ENCODE results near the gene SHFL. TPM values are rescaled to one million over a fixed set of nuclear protein-coding genes. Genes with fewer than 3 reads are reported as not detected.

SHFL gene
- total RNA-seq, 1 experiment from 2014 or later, result 11.9 TPM

GRCh38 chr19:10113964-10114650 lies 28.0 kb downstream of the SHFL start:
- intact Hi-C loops (cut with micrococcal nuclease), result loop anchor here (5.0 kb wide), 1 partner anchor 182 kb away; no protein-coding TSS in a partner anchor
- TF ChIP-seq CTCF (IDR thresholded peaks at IDR 0.05; ENCODE audit: unreplicated experiment), result no peak
- no TSS peak for BruUV-seq (replicated peaks)
- Mint-ChIP-seq H3K4me1 (ENCODE audit: insufficient read depth, unreplicated experiment) (peaks cover 10% of the 10 kb centered on the region), H3K36me3 (ENCODE audit: insufficient read depth, unreplicated experiment) (peaks cover 97% of the 10 kb centered on the region), H3K9me3 (ENCODE audit: unreplicated experiment) (no peaks in the 10 kb centered on the region), H3K27ac (ENCODE audit: low read depth, unreplicated experiment) (peak overlapping the region; percentile 25), H3K27me3 (ENCODE audit: insufficient read depth, unreplicated experiment) (no peaks in the 10 kb centered on the region), H3K4me3 (ENCODE audit: unreplicated experiment) (no peak overlapping the region)
- CTCF ChIA-PET, result interaction anchor here (0.6 to 0.8 kb wide), 2 partner anchors 14 to 268 kb away, joined by 3 read pairs; no protein-coding TSS in a partner anchor
- no peak for DNase-seq (ENCODE audit: unreplicated experiment)
- POLR2A ChIA-PET, result interaction anchor here (1.4 to 2.9 kb wide), 5 partner anchors 7 to 137 kb away, joined by 5 to 24 read pairs (median 7); partner anchors contain the start of genes ANGPTL6, MRPL4 and PPAN

- CTCF ChIA-PET, result interaction anchor here (0.6 to 0.8 kb wide), 2 partner anchors 15 to 267 kb away, joined by 3 read pairs; no protein-coding TSS in a partner anchor
- Mint-ChIP-seq H3K27me3 (ENCODE audit: insufficient read depth, unreplicated experiment) (no peaks in the 10 kb centered on the region), H3K27ac (ENCODE audit: low read depth, unreplicated experiment) (peak overlapping the region; percentile 25), H3K4me3 (ENCODE audit: unreplicated experiment) (no peak overlapping the region), H3K9me3 (ENCODE audit: unreplicated experiment) (no peaks in the 10 kb centered on the region), H3K36me3 (ENCODE audit: insufficient read depth, unreplicated experiment) (peaks cover 90% of the 10 kb centered on the region), H3K4me1 (ENCODE audit: insufficient read depth, unreplicated experiment) (peaks cover 10% of the 10 kb centered on the region)
- POLR2A ChIA-PET, result interaction anchor here (1.3 to 2.9 kb wide), 6 partner anchors 8 to 137 kb away, joined by 3 to 24 read pairs (median 7); partner anchors contain the start of genes ANGPTL6, MRPL4 and PPAN
- peak; percentile 42 for DNase-seq (ENCODE audit: unreplicated experiment)
- intact Hi-C loops (cut with micrococcal nuclease), result loop anchor here (5.0 kb wide), 1 partner anchor 183 kb away; no protein-coding TSS in a partner anchor
- no TSS peak for BruUV-seq (replicated peaks)
- no peak for TF ChIP-seq CTCF (IDR thresholded peaks at IDR 0.05; ENCODE audit: unreplicated experiment)
Observed at GRCh38 chr19:10114651-10115391, 28.7 kb downstream of the SHFL start.

- BruUV-seq (replicated peaks), result no TSS peak
- DNase-seq (ENCODE audit: unreplicated experiment), result peak; percentile 27
- peaks cover 83% of the 10 kb centered on the region for H3K36me3 Mint-ChIP-seq (ENCODE audit: insufficient read depth, unreplicated experiment)
- intact Hi-C loops (cut with micrococcal nuclease), result no loop called here
- no peak overlapping the region for H3K27ac Mint-ChIP-seq (ENCODE audit: low read depth, unreplicated experiment)
- H3K4me1 Mint-ChIP-seq (ENCODE audit: insufficient read depth, unreplicated experiment), result peaks cover 10% of the 10 kb centered on the region
- ChIA-PET CTCF (interaction anchor here (1.8 kb wide), 1 partner anchor 19 kb away, joined by 4 read pairs; no protein-coding TSS in a partner anchor), POLR2A (interaction anchor here (1.3 to 2.9 kb wide), 4 partner anchors 9 to 136 kb away, joined by 3 to 24 read pairs (median 10); partner anchors contain the start of genes MRPL4 and PPAN)
- H3K9me3 Mint-ChIP-seq (ENCODE audit: unreplicated experiment), result no peaks in the 10 kb centered on the region
- no peak for TF ChIP-seq CTCF (IDR thresholded peaks at IDR 0.05; ENCODE audit: unreplicated experiment)
- no peaks in the 10 kb centered on the region for H3K27me3 Mint-ChIP-seq (ENCODE audit: insufficient read depth, unreplicated experiment)
- H3K4me3 Mint-ChIP-seq (ENCODE audit: unreplicated experiment), result no peak overlapping the region
Observed at GRCh38 chr19:10115392-10116084, 29.4 kb downstream of the SHFL start.

Data from MCF 10A (cell line).